Transverse colon (tissue), 4 donors: ENCODE data around the gene TCEA3. TPM values are rescaled to one million over a fixed set of nuclear protein-coding genes. Genes with fewer than 3 reads are reported as not detected.
A peak's percentile ranks its signal among the peaks of the same experiment; 100 is the strongest.
"Not testable (repeated sequence)": the region's sequence is repeated elsewhere in the genome, so short reads cannot be mapped to it uniquely, and the experiment has no call there.

Experiments used
- DNase-seq: peaks from one replicate; pipeline ENCODE4 v3.0.0-alpha.2; 2019
- H3K27ac ChIP-seq, 4 donors: fragments of 200-600 bp; sonication (generic); 2 replicates each; pipeline ENCODE4 v1.5.1; 2016 to 2018; ENCODE audit warnings: inconsistent platforms in 4 of 4
- H3K27me3 ChIP-seq: fragments of 200-600 bp; sonication (generic); 2 replicates; pipeline ENCODE4 v1.5.1; 2017; ENCODE audit warnings: inconsistent platforms
- H3K36me3 ChIP-seq, 4 donors: fragments of 200-600 bp; sonication (generic); 2 replicates each; pipeline ENCODE4 v1.5.1; 2017 to 2019; ENCODE audit warnings: inconsistent platforms in 4 of 4
- H3K4me1 ChIP-seq, 4 donors: fragments of 200-600 bp; sonication (generic); 2 replicates each; pipeline ENCODE4 v1.5.1; 2017 to 2020; ENCODE audit warnings: inconsistent platforms in 4 of 4
- H3K4me3 ChIP-seq, 4 donors: fragments of 200-600 bp; sonication (generic); 1 replicate in 1 of 4; 2 replicates in 3 of 4; pipeline versions ENCODE4 v1.5.1 to v1.6.1; 2017 to 2019; ENCODE audit warnings: inconsistent platforms in 4 of 4
- H3K9me3 ChIP-seq, 2 donors: fragments of 200-600 bp; sonication (generic); 2 replicates each; pipeline ENCODE4 v1.5.1; 2017 to 2019; ENCODE audit warnings: inconsistent platforms in 2 of 2
- EP300 ChIP-seq: sonication (generic); formaldehyde crosslinking; IDR thresholded peaks from one replicate; pipeline ENCODE4 v1.6.1; 2017; ENCODE audit warnings: antibody characterized with exemption, low read depth
- POLR2A ChIP-seq: fragments of 450-650 bp; IDR thresholded peaks from one replicate; pipeline ENCODE4 v1.6.1; 2016; ENCODE audit warnings: antibody characterized with exemption, mild to moderate bottlenecking, moderate library complexity
- POLR2AphosphoS5 ChIP-seq, 3 donors: sonication (generic); formaldehyde crosslinking; IDR thresholded peaks; one replicate each; pipeline ENCODE4 v1.6.1; 2016; ENCODE audit warnings: antibody characterized with exemption in 3 of 3
- WGBS, 2 donors: methylation state at CpG; one replicate each; pipeline ENCODE4 v1.1.5; 2018; ENCODE audit warnings: low coverage in 1 of 2; 5-methylcytosine and 5-hydroxymethylcytosine counted together
- in situ Hi-C, 4 donors: fragments of 200-750 bp; cut with MboI; loops; one replicate each; pipeline versions ENCODE4 v1.15.0 to v1.15.1; 2017; ENCODE audit warnings: low sequenced_read_pairs in 3 of 4, low pct_ligation_motif_present in 1 of 4, low pct_unique_long_range_greater_than_20kb in 1 of 4
- intact Hi-C: fragments of 100-400 bp; cut with DNase I; formaldehyde crosslinking; loops from one replicate; pipeline ENCODE4 v1.15.1; 2023; ENCODE audit warnings: low total_unique reads
- total RNA-seq, 4 donors: library from RNA; depleted of rRNA; stranded (reverse); fragments of >200 nt; gene quantifications; one replicate each; pipeline ENCODE4 v1.1.0, GENCODE V29; 2016
- TF ChIP-seq, protein P1 (sequence below), 5 experiments: fragments of 200-600 bp in 3 of 5; fragments of 450-650 bp in 2 of 5; sonication (generic) in 3 of 5; IDR thresholded peaks; 1 replicate in 2 of 5; 2 replicates in 3 of 5; pipeline ENCODE4 v1.5.1; 2016 to 2017; ENCODE audit warnings: antibody characterized with exemption in 5 of 5, inconsistent platforms in 3 of 5, mild to moderate bottlenecking in 2 of 5, moderate library complexity in 1 of 5

Gene TCEA3
- total RNA-seq, 4 donors from 2014 or later, result 137 to 761 (median 198) TPM

DNA sequence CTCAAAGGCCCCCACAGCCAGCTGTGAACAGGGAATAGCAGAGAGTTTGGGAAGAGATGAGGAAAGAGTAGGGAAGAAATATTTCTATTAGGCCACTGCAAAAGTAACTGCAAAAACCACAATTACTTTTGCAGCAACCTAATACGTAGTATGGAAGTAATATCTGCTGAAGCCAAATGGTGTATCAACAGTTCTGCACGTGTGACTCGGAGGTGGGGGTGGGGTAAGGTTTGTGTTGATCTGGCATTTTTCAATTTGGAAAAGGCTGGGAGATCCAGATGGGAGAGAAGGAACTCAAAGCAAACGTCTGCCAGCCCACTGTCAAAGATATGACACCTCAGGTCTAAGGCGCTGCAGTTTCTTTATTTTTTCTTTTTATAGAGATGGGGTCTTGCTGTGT lies 43.8 kb downstream of the TCEA3 start:
- Histone ChIP-seq H3K4me1 (peaks cover 2 to 44% (median 15%) of the 10 kb centered on the region in 4 donors), H3K27me3 (no peaks in the 10 kb centered on the region), H3K36me3 (peaks cover 0 to 11% (median 4%) of the 10 kb centered on the region in 4 donors), H3K9me3 (no peaks in the 10 kb centered on the region), H3K4me3 (no peak overlapping the region), H3K27ac (peak overlapping the region in 1 of 4 donors; percentile 4)
- no peak for TF ChIP-seq POLR2A
- WGBS, 2 donors, result 68 to 76% methylated on average over 3 to 4 of the region's 5 CpGs
- no peak for DNase-seq
- in situ Hi-C loops, result no loop called here
- intact Hi-C loops, result no loop called here

DNA sequence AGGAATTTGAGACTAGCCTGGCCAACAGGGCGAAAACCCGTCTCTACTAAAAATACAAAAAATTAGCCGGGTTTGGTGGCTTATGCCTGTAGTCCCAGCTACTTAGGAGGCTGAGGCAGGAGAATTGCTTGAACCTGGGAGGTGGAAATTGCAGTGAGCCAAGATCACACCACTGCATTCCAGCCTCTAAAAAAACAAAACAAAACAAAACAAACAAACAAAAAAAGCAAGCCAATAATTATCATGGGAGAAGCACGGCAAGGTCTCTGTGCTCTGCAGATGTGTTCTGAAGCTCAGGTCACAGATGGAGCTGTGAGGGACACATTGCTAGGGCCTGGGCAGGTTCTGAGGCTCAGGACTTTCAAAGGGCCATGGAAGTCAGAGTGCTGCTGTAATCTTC lies 44.3 kb downstream of the TCEA3 start:
- Histone ChIP-seq H3K27ac (peak overlapping the region in 1 of 4 donors; percentile 4), H3K4me1 (peaks cover 2 to 39% (median 15%) of the 10 kb centered on the region in 4 donors), H3K36me3 (peaks cover 0 to 11% (median 4%) of the 10 kb centered on the region in 4 donors)
- in situ Hi-C loops, H3K4me3 ChIP-seq, H3K27me3 ChIP-seq, H3K9me3 ChIP-seq, intact Hi-C loops, DNase-seq: not testable (repeated sequence)
- 43 to 50% methylated on average over 1 to 4 of the region's 4 CpGs for WGBS, 2 donors

DNA sequence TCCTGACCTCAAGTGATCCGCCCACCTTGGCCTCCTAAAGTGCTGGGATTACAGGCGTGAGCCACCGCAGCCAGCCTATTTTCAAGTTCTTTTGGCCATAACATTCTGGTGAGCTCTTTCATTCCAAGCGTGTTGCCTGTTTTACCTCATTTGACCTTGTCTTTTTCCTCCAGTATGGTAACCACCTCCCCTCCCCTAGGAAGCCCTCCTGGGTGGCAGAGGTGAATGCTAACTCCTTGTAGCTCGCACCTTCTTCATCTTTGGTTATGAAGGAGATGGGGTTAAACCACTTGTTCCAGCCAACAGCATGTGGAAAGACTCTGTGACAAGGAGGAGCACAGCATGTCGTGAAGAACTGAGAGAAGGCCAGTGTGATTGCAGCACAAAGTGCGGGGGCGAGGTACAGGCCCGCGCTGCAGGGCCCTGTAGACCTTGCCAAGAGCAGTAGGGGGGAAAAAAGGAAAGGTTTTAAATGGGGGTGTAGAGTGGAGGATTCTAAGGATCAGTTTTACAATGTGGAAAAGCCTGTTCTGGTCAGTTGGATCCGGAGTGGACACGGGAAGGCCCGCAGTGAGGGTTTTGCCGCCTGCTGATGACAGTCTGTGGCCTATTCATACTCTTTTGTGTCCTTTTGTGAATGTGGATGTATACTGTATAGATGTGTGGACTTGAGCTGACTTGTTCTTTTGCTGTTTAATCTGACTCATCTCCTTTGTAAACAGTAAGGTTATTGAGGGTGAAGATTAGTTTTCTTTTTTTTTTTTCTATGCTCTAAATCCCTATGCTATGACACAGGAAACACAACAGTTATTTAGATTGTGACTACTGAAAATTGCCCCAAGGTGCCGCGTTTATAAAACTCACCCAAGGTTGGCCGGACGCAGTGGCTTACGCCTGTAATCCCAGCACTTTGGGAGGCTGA lies 47.4 kb downstream of the TCEA3 start:
- DNase-seq, result peak; percentile 48
- in situ Hi-C loops, result no loop called here
- TF ChIP-seq POLR2A (no peak), POLR2AphosphoS5 (IDR thresholded peaks at IDR 0.05) (peak in 2 of 3 donors; percentile 39 to 60)
- TF ChIP-seq, protein P1, sequence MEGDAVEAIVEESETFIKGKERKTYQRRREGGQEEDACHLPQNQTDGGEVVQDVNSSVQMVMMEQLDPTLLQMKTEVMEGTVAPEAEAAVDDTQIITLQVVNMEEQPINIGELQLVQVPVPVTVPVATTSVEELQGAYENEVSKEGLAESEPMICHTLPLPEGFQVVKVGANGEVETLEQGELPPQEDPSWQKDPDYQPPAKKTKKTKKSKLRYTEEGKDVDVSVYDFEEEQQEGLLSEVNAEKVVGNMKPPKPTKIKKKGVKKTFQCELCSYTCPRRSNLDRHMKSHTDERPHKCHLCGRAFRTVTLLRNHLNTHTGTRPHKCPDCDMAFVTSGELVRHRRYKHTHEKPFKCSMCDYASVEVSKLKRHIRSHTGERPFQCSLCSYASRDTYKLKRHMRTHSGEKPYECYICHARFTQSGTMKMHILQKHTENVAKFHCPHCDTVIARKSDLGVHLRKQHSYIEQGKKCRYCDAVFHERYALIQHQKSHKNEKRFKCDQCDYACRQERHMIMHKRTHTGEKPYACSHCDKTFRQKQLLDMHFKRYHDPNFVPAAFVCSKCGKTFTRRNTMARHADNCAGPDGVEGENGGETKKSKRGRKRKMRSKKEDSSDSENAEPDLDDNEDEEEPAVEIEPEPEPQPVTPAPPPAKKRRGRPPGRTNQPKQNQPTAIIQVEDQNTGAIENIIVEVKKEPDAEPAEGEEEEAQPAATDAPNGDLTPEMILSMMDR (IDR thresholded peaks at IDR 0.05), result no peak
- Histone ChIP-seq H3K9me3 (no peaks in the 10 kb centered on the region), H3K4me3 (no peak overlapping the region), H3K4me1 (peaks cover 2 to 24% (median 15%) of the 10 kb centered on the region in 4 donors), H3K36me3 (peaks cover 0 to 11% (median 3%) of the 10 kb centered on the region in 4 donors), H3K27me3 (no peaks in the 10 kb centered on the region), H3K27ac (peak overlapping the region; percentile 61 to 85 (median 82))
- intact Hi-C loops, result no loop called here
- 41 to 67% methylated on average over 10 to 19 of the region's 19 CpGs for WGBS, 2 donors

DNA sequence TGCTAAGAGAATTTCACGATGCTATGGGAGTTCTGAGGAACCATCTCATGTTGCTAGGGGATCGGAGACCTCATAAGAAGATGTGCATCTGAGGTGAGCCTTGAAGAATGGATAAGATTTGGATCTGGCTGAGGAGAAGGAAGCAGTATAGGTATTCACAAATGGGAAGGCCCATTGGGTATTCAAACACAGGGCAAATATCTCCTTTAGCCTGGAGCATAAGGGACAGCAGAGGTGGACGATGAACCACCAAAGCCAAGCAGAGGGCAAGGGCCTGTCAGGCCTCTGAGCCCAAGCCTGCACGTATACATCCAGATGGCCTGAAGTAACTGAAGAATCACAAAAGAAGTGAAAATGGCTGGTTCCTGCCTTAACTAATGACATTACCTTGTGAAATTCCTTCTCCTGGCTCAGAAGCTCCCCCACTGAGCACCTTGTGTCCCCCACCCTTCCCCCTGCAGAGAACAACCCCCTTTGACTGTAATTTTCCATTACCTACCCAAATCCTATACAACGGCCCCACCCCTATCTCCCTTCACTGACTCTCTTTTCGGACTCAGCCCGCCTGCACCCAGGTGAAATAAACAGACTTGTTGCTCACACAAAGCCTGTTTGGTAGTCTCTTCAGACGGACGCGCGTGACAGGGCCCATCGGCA lies 50.3 kb downstream of the TCEA3 start:
- WGBS, 2 donors, result 84 to 94% methylated on average over 2 to 12 of the region's 12 CpGs
- H3K27me3 ChIP-seq, H3K36me3 ChIP-seq, H3K4me3 ChIP-seq, H3K9me3 ChIP-seq, DNase-seq, intact Hi-C loops, H3K27ac ChIP-seq, in situ Hi-C loops: not testable (repeated sequence)
- H3K4me1 ChIP-seq, result peaks cover 23 to 47% (median 35%) of the 10 kb centered on the region in 4 donors

DNA sequence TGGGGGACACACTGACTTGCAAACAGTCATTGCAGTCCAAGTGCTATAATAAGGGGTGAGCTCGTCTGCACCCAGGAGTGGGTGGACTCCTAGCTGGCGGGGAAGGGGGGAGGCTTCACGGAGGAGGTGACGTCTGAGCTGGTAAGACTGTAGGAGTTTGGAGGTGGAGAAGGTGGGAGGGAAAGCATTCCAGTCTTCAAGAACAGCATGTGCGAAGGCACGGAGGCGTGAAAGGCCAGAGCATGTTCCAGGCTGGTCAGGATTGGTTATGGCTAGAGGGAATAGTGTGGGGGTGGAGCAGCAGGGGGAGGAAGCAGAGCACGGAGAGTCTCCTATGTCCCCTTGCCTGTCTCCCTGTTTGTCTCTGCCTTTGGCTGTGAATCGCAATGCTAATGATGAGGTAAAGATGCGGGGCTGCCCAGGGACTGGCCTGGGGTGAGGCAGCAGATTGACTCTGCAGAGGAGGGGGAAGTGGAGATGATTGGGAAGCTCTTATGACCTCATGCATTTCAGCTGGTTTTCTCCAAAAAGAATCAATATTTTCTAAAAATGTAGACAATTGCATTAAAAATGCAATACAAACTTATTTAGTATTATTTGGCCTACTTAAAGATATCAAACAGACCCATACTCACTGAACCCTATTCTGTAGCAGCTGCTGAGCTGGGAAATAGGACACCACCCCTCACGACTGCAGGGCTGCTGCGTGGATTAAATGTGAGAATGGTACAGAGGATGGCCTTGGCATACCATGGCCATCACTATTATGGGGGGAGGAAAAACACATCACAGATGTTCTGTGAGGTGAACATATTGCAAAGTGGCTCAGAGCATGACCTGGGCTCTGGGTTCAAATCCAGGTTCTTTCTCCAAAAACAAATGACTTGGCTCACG lies 52.3 kb downstream of the TCEA3 start:
- DNase-seq, result no peak
- in situ Hi-C loops, result no loop called here
- peak overlapping the region in 1 of 4 donors; percentile 100 for H3K27ac ChIP-seq
- WGBS, 2 donors, result 61 to 84% methylated on average over 4 to 13 of the region's 13 CpGs
- no peaks in the 10 kb centered on the region for H3K27me3 ChIP-seq
- intact Hi-C loops, result no loop called here
- H3K9me3 ChIP-seq, result no peaks in the 10 kb centered on the region
- no peak overlapping the region for H3K4me3 ChIP-seq
- H3K4me1 ChIP-seq, result peaks cover 19 to 34% (median 30%) of the 10 kb centered on the region in 4 donors
- H3K36me3 ChIP-seq, result no peaks in the 10 kb centered on the region
- no peak for TF ChIP-seq POLR2A
- TF ChIP-seq POLR2AphosphoS5 (IDR thresholded peaks at IDR 0.05), result no peak
- TF ChIP-seq, protein P1 (IDR thresholded peaks at IDR 0.05), result no peak
- no peak for TF ChIP-seq EP300
